NOMO-1 (cell line): ENCODE data around the gene SMTNL1.

Source experiments
- DNase-seq, 2 experiments: peaks; one replicate each; lab custom pipeline; 2025; ENCODE audit not compliant: unreplicated experiment in 2 of 2; lab: John Stamatoyannopoulos, UW

Gene SMTNL1

GRCh38 chr11:57585301-57585700, 47.9 kb downstream of the SMTNL1 start:
- DNase-seq, result no peak

GRCh38 chr11:57586711-57587245, 49.4 kb downstream of the SMTNL1 start:
- no peak for DNase-seq

- DNase-seq, result peak in 1 of 2 experiments; percentile 49
Measured at GRCh38 chr11:57588046-57588710, 50.8 kb downstream of the SMTNL1 start.

- DNase-seq, result no peak
Measured at GRCh38 chr11:57596266-57596885, 59.0 kb downstream of the SMTNL1 start.

- DNase-seq, result no peak
Measured at GRCh38 chr11:57597461-57597915, 60.1 kb downstream of the SMTNL1 start, which contains the start of gene SERPING1. SERPING1 (plus strand) TSS chr11:57597685; CDS start chr11:57598271, 586 bp downstream.

GRCh38 chr11:57597916-57598830, 60.8 kb downstream of the SMTNL1 start:
- DNase-seq, result no peak

GRCh38 chr11:57598831-57599155, 61.4 kb downstream of the SMTNL1 start:
- no peak for DNase-seq

- DNase-seq, result no peak
Measured at GRCh38 chr11:57599381-57599780, 62.0 kb downstream of the SMTNL1 start.
